Eye (tissue), 1 donor: ENCODE results near the gene MTMR12.

ENCODE experiments used
- DNase-seq: peaks from one replicate; pipeline ENCODE4 v3.0.0-alpha.2; 2015

The MTMR12 gene

DNA sequence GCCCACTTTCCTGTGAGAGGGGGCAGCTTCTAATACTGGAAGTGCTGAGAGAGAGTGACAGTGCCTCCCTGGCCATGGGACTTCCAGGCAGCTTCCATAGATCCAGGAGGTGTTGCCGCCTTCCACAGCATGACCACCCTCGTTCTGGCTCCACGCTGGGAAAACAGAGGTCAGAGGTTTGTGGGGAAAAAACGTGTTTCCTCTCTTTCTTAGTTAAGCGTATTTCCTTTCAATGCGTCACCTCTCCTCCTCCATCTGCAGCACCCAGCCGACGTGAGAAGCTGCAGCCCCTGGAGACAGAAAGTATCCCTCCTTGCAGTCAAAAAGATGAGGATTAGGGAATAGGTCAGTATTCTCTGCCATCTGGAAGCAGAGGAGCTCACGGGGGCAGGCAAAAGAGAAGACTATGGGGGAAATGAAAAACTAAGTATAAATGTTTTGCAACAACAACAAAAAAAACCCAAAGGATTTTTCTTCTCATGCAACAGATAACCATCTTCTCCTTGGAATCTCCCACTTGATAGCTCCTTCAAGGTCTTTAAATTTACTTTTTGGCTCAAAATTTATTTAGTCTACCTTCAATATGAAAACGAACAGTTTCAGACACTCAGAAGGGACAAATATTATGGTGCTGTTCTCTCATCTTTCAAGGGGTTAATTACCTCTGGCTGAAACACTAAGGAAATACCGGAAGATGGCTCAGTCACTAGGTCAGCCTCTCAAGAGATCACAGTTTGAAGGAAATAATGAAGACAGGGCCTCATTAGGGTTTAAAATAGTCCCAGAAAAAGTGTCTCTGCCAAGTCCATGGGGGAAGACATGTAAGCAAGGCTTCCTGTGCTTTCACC lies 38.0 kb downstream of the MTMR12 start:
- peak; percentile 23 for DNase-seq

GRCh38 chr5:32273821-32274220 lies 38.9 kb downstream of the MTMR12 start:
- no peak for DNase-seq

DNA sequence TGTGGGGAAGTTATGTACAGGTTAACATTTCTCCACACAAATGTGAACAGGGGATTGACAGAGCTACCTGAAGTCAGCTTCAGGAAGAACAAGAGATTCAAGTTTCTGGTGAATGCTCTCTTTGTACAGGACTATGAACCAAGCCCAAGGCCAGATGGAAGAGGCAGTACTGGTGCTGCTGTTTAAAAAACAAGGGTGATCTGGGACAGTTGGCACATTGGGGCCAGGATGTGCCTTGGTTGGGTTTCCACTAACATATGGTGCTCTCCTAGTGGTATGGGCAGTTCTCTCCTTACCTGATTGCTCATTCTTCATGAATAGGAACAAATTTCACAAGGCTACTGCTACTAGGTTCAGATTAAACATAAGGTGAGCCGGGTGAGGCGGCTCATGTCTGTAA lies 40.0 kb downstream of the MTMR12 start:
- DNase-seq = no peak

DNA sequence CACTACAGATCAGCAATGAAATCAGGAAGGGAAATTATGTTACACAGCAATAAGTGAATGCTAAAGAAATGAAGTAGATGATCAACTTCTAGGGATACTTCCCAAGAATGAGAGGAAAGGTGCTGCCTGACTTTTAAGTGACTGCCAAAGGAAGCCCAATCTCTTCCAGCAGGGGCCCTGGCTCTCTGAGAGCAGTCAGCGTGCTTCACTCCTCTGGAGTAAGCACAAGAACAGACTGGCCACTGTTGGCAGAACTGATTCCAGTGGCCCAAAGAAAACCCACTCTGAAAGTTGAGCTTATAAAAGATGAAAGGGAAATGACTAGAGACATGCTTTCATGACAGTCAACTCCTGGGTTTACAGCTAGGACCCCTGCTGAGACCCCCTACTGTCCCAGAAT lies 41.8 kb downstream of the MTMR12 start:
- no peak for DNase-seq

GRCh38 chr5:32270178-32270577 lies 42.6 kb downstream of the MTMR12 start:
- no peak for DNase-seq

DNA sequence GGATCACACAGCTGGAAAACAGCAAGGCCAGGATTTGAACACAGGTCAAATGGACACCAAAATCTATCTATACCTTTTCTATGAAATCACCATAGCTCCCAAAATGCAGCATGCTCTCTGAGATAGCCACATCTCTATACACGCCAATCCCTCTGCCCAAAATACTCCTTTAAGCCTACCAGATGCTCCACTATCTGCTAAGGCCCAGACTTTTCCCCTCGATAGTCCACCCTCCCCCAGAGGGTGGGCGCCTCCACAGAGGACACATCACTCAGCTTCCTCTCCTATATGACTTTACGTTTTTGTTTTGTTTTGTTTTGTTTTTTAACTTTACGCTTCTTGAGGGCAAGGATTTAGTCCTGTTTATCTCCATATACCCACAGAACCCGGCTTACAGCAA lies 46.8 kb downstream of the MTMR12 start:
- DNase-seq = no peak

GRCh38 chr5:32264957-32265572 lies 47.7 kb downstream of the MTMR12 start:
- DNase-seq = no peak

DNA sequence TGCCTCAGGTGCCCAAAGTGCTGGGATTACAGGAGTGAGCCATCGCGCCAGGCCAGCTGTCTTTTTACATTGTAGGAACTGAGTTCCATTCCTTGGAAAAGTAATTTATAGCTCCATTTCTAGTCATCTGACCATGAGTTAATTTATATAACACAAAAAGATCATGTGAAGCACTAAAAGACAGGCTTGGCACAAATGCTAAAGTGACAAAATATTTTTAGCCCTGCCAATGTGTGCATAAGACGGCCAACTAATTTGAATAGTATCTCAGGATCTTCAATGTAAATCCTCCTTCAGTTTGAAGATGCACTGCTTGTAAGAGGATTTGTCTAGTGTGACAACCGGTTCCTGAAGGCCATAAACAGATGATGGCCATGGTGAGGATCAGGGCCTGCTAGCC lies 49.1 kb downstream of the MTMR12 start:
- no peak for DNase-seq

GRCh38 chr5:32261198-32261597 lies 51.5 kb downstream of the MTMR12 start:
- no peak for DNase-seq

DNA sequence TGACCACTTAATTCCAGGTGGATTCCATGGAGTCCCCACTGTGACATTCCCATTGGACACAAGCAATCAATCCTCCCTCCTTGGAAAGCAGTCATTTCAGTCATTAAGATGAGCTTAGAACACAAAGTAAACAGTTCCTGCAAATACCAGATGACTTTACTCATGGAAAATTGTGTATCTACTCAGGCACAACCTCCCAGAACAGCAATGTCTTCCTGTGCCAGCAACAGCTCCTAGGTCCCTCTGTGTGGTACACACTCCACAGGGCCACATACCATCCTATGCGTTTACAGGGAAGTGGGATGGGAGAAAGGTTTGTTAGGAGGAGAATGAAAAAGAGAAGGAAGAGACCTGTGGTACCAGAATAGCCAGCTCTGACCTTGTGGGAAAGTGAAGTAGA lies 53.7 kb downstream of the MTMR12 start:
- DNase-seq = no peak

GRCh38 chr5:32258424-32258823 lies 54.3 kb downstream of the MTMR12 start:
- DNase-seq = no peak

DNA sequence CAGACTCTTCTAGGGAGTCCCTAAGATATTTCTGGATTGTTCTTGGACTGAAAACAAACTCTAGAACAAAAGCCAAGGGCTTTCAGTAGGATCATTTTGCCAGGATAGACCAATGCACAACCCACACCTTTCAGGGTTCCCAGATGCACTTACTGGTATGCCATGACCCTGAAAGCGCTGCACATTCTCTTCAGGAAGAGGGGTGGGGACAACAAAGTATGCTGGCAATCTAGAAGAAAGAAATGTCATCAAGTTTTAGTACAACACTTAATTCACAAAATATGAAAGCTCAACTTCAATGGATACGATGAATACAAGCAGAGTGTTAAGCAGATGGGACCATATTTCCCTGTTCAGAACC lies 57.2 kb downstream of the MTMR12 start:
- DNase-seq = no peak

GRCh38 chr5:32254881-32255539 lies 57.7 kb downstream of the MTMR12 start:
- peak; percentile 39 for DNase-seq

- DNase-seq = peak; percentile 54
These were observed 60.8 kb downstream of the MTMR12 start for GRCh38 chr5:32251871-32252458.

DNA sequence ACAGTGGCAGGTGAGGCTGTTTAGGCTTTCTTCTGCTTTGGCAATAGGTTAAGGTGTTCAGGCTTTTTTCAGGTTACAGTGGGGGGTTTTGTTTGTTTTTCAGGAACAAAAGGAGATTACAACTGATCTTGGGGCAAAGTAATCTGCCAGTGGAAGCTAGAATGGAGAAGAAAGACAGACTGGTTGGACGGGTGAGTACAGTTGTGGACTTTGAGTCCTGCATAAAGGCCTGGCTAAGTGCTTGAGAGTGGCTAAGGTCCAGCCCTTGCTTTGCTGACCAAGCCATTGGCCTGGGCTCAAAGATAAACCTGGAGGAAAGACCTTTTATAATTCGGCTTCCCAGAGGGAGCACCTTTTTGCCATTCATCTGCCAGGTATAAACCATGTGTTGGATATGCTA lies 63.1 kb downstream of the MTMR12 start:
- DNase-seq = no peak

DNA sequence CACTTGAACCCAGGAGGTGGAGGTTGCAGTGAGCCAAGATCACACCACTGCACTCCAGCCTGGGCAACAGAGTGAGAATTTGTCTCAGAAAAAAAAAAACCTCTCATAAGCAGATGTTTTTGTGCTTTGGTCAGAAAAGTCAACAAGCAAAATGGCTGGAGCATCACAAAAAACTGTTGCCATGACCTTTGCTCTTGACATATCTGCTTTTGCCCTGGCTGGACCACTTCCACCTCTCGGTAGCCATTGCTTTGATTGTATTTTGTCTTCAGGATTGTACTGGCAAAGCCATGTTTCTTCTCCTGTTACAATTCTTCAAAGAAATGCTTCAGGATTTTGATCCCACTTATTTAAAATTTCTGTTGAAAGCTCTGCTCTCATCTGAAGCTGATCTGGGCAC lies 67.0 kb downstream of the MTMR12 start:
- DNase-seq = no peak

DNA sequence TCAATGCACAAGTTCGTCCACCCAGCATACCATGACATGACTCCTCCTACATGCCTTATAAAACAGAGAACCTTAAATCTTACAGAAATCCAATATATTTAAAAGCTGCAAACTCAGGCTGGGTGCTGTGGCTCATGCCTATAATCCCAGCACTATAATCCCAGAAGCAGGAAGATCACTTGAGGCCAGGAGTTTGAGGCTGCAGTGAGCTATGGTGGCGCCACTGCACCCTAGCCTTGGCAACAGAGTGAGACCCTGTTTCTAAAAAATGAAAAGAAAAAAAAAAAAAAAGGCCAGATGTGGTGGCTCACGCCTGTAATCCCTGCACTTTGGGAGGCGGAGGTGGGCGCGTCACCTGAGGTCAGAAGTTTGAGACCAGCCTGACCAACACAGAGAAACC lies 68.7 kb downstream of the MTMR12 start:
- no peak for DNase-seq

- DNase-seq = no peak
These were observed 71.5 kb downstream of the MTMR12 start for GRCh38 chr5:32241034-32241783.

DNA sequence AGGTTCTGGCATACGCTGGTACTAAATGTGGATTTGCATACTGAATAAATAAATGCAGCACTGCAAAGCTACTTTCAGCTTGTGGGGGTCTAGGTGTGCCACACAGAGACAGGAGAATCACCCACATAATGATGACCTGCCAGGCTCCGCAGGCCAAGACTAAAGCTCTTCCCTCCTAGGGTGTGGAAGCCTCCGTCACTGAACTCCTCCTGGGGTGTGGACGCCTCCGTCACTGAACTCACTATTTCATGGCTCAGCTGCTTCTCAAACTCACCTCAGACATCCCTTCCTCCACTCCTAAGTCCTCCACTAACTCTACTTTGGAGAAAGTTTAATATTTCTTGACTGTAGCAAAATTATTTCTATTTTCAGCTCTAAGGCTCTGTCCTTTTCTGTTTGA lies 73.4 kb downstream of the MTMR12 start:
- DNase-seq = no peak

GRCh38 chr5:32233696-32234447 lies 78.9 kb downstream of the MTMR12 start:
- peak; percentile 15 for DNase-seq

- no peak for DNase-seq
These were observed 79.5 kb downstream of the MTMR12 start for GRCh38 chr5:32233220-32233695.
